ENCODE data around the gene PDIA2. TPM values are rescaled to one million over a fixed set of nuclear protein-coding genes. Genes with fewer than 3 reads are reported as not detected.
"Not testable (repeated sequence)": the region's sequence is repeated elsewhere in the genome, so short reads cannot be mapped to it uniquely, and the experiment has no call there.

Gene PDIA2
- total and polyA plus RNA-seq, 3 donors from 2014 or later, result 1.2 to 5.3 (median 2.6) TPM

DNA sequence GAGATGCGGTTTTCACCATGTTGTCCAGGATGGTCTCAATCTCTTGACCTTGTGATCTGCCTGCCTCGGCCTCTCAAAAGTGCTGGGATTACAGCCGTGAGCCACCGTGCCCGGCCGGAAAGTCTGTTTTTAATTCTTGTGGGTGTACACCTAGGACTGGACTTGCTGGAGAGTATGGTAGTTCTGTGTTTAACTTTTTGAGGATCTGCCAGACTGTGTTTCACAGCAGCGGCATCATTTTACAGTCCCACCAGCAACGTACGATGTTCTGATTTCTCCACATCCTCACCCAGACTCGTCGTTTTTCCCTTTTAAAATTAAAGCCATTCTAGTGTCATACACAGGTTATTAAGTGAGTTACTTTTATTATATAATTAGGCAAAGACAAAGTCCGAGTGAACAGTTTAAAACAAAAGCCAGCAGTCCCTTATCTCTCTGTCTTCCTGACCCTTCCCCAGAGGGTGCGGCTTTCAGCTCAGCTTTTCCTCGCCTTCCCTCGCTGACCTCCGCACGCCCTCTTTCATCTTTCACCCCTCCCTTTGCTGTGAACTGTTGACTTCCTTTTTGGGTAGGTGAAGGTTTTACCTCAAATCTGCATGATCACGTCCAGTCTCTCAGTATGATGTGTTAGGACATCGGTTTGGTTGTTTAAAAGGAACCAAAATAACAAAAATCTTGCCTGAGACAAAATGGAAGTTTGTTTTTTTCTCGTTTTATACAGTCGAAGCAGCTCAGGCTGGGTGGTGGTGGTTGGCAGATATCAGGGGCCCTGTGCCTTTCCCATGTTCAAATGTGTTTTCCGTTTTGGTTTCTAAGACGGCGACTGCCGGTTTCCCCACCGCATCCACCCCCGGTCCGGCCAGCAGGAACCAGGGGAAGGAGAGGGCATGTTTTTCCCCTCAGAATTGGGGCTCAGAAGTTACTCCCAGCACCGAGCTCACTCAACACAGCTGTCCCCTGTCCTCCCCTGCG lies 30.3 kb upstream of the PDIA2 start:
- WGBS, 2 donors, result 83 to 86% methylated on average over 30 of the region's 30 CpGs
- intact Hi-C loops (cut with DNase I; ENCODE audit: low total_unique reads), result no loop called here
- Histone ChIP-seq H3K4me3 (no peak overlapping the region), H3K9me3 (no peaks in the 10 kb centered on the region), H3K4me1 (no peaks in the 10 kb centered on the region), H3K27ac (no peak overlapping the region), H3K27me3 (no peaks in the 10 kb centered on the region), H3K36me3 (ENCODE audit: low read depth, missing control alignments) (no peaks in the 10 kb centered on the region)
- DNase-seq, result no peak
- no peak for TF ChIP-seq POLR2A (IDR thresholded peaks at IDR 0.05)
- TF ChIP-seq, protein P1, sequence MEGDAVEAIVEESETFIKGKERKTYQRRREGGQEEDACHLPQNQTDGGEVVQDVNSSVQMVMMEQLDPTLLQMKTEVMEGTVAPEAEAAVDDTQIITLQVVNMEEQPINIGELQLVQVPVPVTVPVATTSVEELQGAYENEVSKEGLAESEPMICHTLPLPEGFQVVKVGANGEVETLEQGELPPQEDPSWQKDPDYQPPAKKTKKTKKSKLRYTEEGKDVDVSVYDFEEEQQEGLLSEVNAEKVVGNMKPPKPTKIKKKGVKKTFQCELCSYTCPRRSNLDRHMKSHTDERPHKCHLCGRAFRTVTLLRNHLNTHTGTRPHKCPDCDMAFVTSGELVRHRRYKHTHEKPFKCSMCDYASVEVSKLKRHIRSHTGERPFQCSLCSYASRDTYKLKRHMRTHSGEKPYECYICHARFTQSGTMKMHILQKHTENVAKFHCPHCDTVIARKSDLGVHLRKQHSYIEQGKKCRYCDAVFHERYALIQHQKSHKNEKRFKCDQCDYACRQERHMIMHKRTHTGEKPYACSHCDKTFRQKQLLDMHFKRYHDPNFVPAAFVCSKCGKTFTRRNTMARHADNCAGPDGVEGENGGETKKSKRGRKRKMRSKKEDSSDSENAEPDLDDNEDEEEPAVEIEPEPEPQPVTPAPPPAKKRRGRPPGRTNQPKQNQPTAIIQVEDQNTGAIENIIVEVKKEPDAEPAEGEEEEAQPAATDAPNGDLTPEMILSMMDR (IDR thresholded peaks at IDR 0.05), result no peak

- no peak for TF ChIP-seq POLR2A (IDR thresholded peaks at IDR 0.05)
- TF ChIP-seq, protein P1 (IDR thresholded peaks at IDR 0.05), result no peak
- no peaks in the 10 kb centered on the region for H3K27me3 ChIP-seq
- 75 to 82% methylated on average over 6 of the region's 6 CpGs for whole genome bisulfite sequencing, 2 donors
- H3K4me3 ChIP-seq, result no peak overlapping the region
- no peak overlapping the region for H3K27ac ChIP-seq
- H3K9me3 ChIP-seq, result no peaks in the 10 kb centered on the region
- no peaks in the 10 kb centered on the region for H3K4me1 ChIP-seq
- DNase-seq, result no peak
- intact Hi-C loops (cut with DNase I; ENCODE audit: low total_unique reads), result no loop called here
- no peaks in the 10 kb centered on the region for H3K36me3 ChIP-seq (ENCODE audit: low read depth, missing control alignments)
These were observed 29.1 kb upstream of the PDIA2 start for GRCh38 chr16:253833-254232.

- DNase-seq, result no peak
- no peaks in the 10 kb centered on the region for H3K9me3 ChIP-seq
- 67 to 85% methylated on average over 25 of the region's 25 CpGs for WGBS, 2 donors
- H3K27ac ChIP-seq, result no peak overlapping the region
- no peak for TF ChIP-seq POLR2A (IDR thresholded peaks at IDR 0.05)
- TF ChIP-seq, protein P1 (IDR thresholded peaks at IDR 0.05), result no peak
- H3K4me3 ChIP-seq, result no peak overlapping the region
- intact Hi-C loops (cut with DNase I; ENCODE audit: low total_unique reads), result no loop called here
- H3K27me3 ChIP-seq, result no peaks in the 10 kb centered on the region
- H3K4me1 ChIP-seq, result no peaks in the 10 kb centered on the region
- H3K36me3 ChIP-seq (ENCODE audit: low read depth, missing control alignments), result no peaks in the 10 kb centered on the region
These were observed 28.5 kb upstream of the PDIA2 start for GRCh38 chr16:254461-254860.

GRCh38 chr16:255183-255582 lies 27.8 kb upstream of the PDIA2 start:
- no peak for DNase-seq
- TF ChIP-seq POLR2A (IDR thresholded peaks at IDR 0.05), result no peak
- TF ChIP-seq, protein P1 (IDR thresholded peaks at IDR 0.05), result no peak
- no peaks in the 10 kb centered on the region for H3K9me3 ChIP-seq
- H3K27me3 ChIP-seq, result no peaks in the 10 kb centered on the region
- H3K4me1 ChIP-seq, result no peaks in the 10 kb centered on the region
- no peak overlapping the region for H3K4me3 ChIP-seq
- 89 to 91% methylated on average over 6 of the region's 6 CpGs for WGBS, 2 donors
- no peaks in the 10 kb centered on the region for H3K36me3 ChIP-seq (ENCODE audit: low read depth, missing control alignments)
- no peak overlapping the region for H3K27ac ChIP-seq
- intact Hi-C loops (cut with DNase I; ENCODE audit: low total_unique reads), result no loop called here

GRCh38 chr16:258091-258490 lies 24.9 kb upstream of the PDIA2 start:
- H3K36me3 ChIP-seq (ENCODE audit: low read depth, missing control alignments); H3K4me1 ChIP-seq; intact Hi-C loops (cut with DNase I; ENCODE audit: low total_unique reads); H3K9me3 ChIP-seq; H3K27ac ChIP-seq; H3K4me3 ChIP-seq; DNase-seq; H3K27me3 ChIP-seq: not testable (repeated sequence)
- 87 to 88% methylated on average over 13 of the region's 13 CpGs for WGBS, 2 donors

Measured in testis (tissue), 3 donors.